ENCODE measurements around the gene PELI2.

DNA sequence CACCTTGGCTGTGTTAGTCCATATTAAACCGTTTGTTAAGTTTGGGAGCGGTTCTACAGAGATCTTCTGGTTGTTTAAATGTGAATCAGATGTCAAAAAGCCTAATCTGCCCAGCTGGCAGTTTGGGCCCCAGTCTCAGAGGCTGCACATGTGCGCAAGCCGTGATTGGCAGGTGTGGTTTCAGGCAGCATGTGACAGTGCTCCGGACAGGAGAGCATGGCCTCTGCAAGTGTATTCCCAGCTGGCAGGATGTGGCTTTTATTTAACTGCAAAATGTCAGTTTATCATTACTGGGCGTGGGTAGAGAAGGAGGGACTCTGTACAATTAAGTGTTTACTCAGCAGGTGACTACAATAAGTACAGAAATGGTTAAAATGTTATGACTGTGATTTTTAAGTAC, 77.5 kb downstream of the PELI2 start:
- TF ChIP-seq POLR2AphosphoS5 (IDR thresholded peaks at IDR 0.05; ENCODE audit: low read depth) (no peak), JUNB (IDR thresholded peaks at IDR 0.05; ENCODE audit: unreplicated experiment) (no peak), EZH2 (IDR thresholded peaks at IDR 0.05; ENCODE audit: low read depth, unreplicated experiment) (no peak), STAT1 (IDR thresholded peaks at IDR 0.05; ENCODE audit: unreplicated experiment) (no peak), EZH2phosphoT487 (IDR thresholded peaks at IDR 0.05; ENCODE audit: unreplicated experiment) (no peak)
- TF ChIP-seq, protein P1, sequence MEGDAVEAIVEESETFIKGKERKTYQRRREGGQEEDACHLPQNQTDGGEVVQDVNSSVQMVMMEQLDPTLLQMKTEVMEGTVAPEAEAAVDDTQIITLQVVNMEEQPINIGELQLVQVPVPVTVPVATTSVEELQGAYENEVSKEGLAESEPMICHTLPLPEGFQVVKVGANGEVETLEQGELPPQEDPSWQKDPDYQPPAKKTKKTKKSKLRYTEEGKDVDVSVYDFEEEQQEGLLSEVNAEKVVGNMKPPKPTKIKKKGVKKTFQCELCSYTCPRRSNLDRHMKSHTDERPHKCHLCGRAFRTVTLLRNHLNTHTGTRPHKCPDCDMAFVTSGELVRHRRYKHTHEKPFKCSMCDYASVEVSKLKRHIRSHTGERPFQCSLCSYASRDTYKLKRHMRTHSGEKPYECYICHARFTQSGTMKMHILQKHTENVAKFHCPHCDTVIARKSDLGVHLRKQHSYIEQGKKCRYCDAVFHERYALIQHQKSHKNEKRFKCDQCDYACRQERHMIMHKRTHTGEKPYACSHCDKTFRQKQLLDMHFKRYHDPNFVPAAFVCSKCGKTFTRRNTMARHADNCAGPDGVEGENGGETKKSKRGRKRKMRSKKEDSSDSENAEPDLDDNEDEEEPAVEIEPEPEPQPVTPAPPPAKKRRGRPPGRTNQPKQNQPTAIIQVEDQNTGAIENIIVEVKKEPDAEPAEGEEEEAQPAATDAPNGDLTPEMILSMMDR (conservative IDR thresholded peaks at IDR 0.05; ENCODE audit: low read depth in 2 of 2) = no peak
- TF ChIP-seq, protein P2, sequence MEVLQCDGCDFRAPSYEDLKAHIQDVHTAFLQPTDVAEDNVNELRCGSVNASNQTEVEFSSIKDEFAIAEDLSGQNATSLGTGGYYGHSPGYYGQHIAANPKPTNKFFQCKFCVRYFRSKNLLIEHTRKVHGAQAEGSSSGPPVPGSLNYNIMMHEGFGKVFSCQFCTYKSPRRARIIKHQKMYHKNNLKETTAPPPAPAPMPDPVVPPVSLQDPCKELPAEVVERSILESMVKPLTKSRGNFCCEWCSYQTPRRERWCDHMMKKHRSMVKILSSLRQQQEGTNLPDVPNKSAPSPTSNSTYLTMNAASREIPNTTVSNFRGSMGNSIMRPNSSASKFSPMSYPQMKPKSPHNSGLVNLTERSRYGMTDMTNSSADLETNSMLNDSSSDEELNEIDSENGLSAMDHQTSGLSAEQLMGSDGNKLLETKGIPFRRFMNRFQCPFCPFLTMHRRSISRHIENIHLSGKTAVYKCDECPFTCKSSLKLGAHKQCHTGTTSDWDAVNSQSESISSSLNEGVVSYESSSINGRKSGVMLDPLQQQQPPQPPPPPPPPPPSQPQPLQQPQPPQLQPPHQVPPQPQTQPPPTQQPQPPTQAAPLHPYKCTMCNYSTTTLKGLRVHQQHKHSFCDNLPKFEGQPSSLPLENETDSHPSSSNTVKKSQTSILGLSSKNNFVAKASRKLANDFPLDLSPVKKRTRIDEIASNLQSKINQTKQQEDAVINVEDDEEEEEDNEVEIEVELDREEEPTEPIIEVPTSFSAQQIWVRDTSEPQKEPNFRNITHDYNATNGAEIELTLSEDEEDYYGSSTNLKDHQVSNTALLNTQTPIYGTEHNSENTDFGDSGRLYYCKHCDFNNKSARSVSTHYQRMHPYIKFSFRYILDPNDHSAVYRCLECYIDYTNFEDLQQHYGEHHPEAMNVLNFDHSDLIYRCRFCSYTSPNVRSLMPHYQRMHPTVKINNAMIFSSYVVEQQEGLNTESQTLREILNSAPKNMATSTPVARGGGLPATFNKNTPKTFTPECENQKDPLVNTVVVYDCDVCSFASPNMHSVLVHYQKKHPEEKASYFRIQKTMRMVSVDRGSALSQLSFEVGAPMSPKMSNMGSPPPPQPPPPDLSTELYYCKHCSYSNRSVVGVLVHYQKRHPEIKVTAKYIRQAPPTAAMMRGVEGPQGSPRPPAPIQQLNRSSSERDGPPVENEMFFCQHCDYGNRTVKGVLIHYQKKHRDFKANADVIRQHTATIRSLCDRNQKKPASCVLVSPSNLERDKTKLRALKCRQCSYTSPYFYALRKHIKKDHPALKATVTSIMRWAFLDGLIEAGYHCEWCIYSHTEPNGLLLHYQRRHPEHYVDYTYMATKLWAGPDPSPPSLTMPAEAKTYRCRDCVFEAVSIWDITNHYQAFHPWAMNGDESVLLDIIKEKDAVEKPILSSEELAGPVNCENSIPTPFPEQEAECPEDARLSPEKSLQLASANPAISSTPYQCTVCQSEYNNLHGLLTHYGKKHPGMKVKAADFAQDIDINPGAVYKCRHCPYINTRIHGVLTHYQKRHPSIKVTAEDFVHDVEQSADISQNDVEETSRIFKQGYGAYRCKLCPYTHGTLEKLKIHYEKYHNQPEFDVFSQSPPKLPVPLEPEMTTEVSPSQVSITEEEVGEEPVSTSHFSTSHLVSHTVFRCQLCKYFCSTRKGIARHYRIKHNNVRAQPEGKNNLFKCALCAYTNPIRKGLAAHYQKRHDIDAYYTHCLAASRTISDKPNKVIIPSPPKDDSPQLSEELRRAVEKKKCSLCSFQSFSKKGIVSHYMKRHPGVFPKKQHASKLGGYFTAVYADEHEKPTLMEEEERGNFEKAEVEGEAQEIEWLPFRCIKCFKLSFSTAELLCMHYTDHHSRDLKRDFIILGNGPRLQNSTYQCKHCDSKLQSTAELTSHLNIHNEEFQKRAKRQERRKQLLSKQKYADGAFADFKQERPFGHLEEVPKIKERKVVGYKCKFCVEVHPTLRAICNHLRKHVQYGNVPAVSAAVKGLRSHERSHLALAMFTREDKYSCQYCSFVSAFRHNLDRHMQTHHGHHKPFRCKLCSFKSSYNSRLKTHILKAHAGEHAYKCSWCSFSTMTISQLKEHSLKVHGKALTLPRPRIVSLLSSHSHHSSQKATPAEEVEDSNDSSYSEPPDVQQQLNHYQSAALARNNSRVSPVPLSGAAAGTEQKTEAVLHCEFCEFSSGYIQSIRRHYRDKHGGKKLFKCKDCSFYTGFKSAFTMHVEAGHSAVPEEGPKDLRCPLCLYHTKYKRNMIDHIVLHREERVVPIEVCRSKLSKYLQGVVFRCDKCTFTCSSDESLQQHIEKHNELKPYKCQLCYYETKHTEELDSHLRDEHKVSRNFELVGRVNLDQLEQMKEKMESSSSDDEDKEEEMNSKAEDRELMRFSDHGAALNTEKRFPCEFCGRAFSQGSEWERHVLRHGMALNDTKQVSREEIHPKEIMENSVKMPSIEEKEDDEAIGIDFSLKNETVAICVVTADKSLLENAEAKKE (CRISPR knock-in tag; IDR thresholded peaks at IDR 0.05) = no peak

Measured in GM23338 (cell line).